Left kidney (tissue), 1 donor: Measurements from ENCODE around the gene LDAF1. TPM values are rescaled to one million over a fixed set of nuclear protein-coding genes. Genes with fewer than 3 reads are reported as not detected.

Experiments
- polyA plus RNA-seq: library from polyadenylated mRNA; unstranded; fragments of 120-200 nt; gene quantifications from one replicate; pipeline ENCODE4 v1.2.1, GENCODE V29; 2013; ENCODE audit not compliant: insufficient read length

Gene LDAF1
- polyA plus RNA-seq, 1 donor: 25.6 TPM

Other genes starting within 250 kb of the LDAF1 start
- 0.40 TPM for gene DNAH3, start 7.8 kb upstream of the LDAF1 start, polyA plus RNA-seq
- gene ZP2, start 52.9 kb downstream of the LDAF1 start, polyA plus RNA-seq: 0.08 TPM
- 6.0 TPM for gene ANKS4B, start 75.0 kb downstream of the LDAF1 start, polyA plus RNA-seq
- gene CRYM, start 119.6 kb downstream of the LDAF1 start, polyA plus RNA-seq: 10.4 TPM